Measurements from ENCODE around the gene SH3RF3. TPM values are rescaled to one million over a fixed set of nuclear protein-coding genes. Genes with fewer than 3 reads are reported as not detected.

SH3RF3 gene
- polyA plus RNA-seq, 1 donor = 5.0 TPM

GRCh38 chr2:109438773-109439389, 309.9 kb downstream of the SH3RF3 start:
- DNase-seq = no peak

GRCh38 chr2:109439390-109439786, 310.4 kb downstream of the SH3RF3 start:
- no peak for DNase-seq

- DNase-seq = no peak
Measured at GRCh38 chr2:109439986-109440385, 311.0 kb downstream of the SH3RF3 start.

- DNase-seq = no peak
Measured at GRCh38 chr2:109440499-109441156, 311.6 kb downstream of the SH3RF3 start.

GRCh38 chr2:109442715-109443319, 313.8 kb downstream of the SH3RF3 start:
- DNase-seq = no peak

- no peak for DNase-seq
Measured at GRCh38 chr2:109444916-109445315, 315.9 kb downstream of the SH3RF3 start.

GRCh38 chr2:109446278-109447131, 317.5 kb downstream of the SH3RF3 start:
- no peak for DNase-seq

GRCh38 chr2:109447251-109447661, 318.3 kb downstream of the SH3RF3 start:
- DNase-seq = no peak

GRCh38 chr2:109447776-109448175, 318.8 kb downstream of the SH3RF3 start:
- DNase-seq = no peak

GRCh38 chr2:109448207-109448606, 319.2 kb downstream of the SH3RF3 start:
- no peak for DNase-seq

GRCh38 chr2:109448946-109449788, 320.2 kb downstream of the SH3RF3 start:
- no peak for DNase-seq

GRCh38 chr2:109450574-109451273, 321.7 kb downstream of the SH3RF3 start:
- no peak for DNase-seq

- no peak for DNase-seq
Measured at GRCh38 chr2:109451671-109452070, 322.7 kb downstream of the SH3RF3 start.

- no peak for DNase-seq
Measured at GRCh38 chr2:109452318-109453305, 323.6 kb downstream of the SH3RF3 start.

GRCh38 chr2:109453371-109453995, 324.5 kb downstream of the SH3RF3 start:
- DNase-seq = no peak

- no peak for DNase-seq
Measured at GRCh38 chr2:109454304-109454703, 325.3 kb downstream of the SH3RF3 start.

- DNase-seq = no peak
Measured at GRCh38 chr2:109454765-109455394, 325.9 kb downstream of the SH3RF3 start.

- no peak for DNase-seq
Measured at GRCh38 chr2:109455731-109456691, 327.0 kb downstream of the SH3RF3 start.

Measured in hindlimb muscle (tissue), 1 donor.